H7 (cell line): ENCODE results near the gene PCYT1A. TPM values are rescaled to one million over a fixed set of nuclear protein-coding genes. Genes with fewer than 3 reads are reported as not detected.
"Not testable (repeated sequence)": the region's sequence is repeated elsewhere in the genome, so short reads cannot be mapped to it uniquely, and the experiment has no call there.

Experiments
- DNase-seq: peaks from one replicate; pipeline ENCODE4 v3.0.0; 2012
- H3K27me3 ChIP-seq: 2 replicates; pipeline ENCODE4 v1.6.0; 2011; ENCODE audit warnings: mild to moderate bottlenecking, low read length; ENCODE audit not compliant: control insufficient read depth, insufficient read depth
- H3K36me3 ChIP-seq: replicated peaks from 2 replicates; pipeline ENCODE4 v1.5.1; 2011; ENCODE audit warnings: low read length; ENCODE audit not compliant: control insufficient read depth, insufficient read depth
- H3K4me3 ChIP-seq: 2 replicates; pipeline ENCODE4 v1.5.1; 2011; ENCODE audit warnings: low read depth, mild to moderate bottlenecking, control low read depth, low read length, moderate library complexity; ENCODE audit not compliant: insufficient read depth
- total RNA-seq: library from RNA; depleted of rRNA; stranded (reverse); fragments of >200 nt; shearing (Covaris generic); gene quantifications from 2 replicates; pipeline ENCODE4 v1.2.3, GENCODE V29; 2014

PCYT1A gene
- total RNA-seq, 1 experiment from 2014 or later = 38.0 TPM

GRCh38 chr3:196219194-196219969 is 68.1 kb downstream of the PCYT1A start:
- H3K27me3 ChIP-seq = no peaks in the 10 kb centered on the region
- H3K36me3 ChIP-seq = no peaks in the 10 kb centered on the region
- no peak overlapping the region for H3K4me3 ChIP-seq
- peak; percentile 45 for DNase-seq

GRCh38 chr3:196218155-196218712 is 69.3 kb downstream of the PCYT1A start:
- DNase-seq = no peak
- H3K27me3 ChIP-seq = no peaks in the 10 kb centered on the region
- H3K36me3 ChIP-seq = no peaks in the 10 kb centered on the region
- H3K4me3 ChIP-seq = no peak overlapping the region

- Histone ChIP-seq H3K27me3 (no peaks in the 10 kb centered on the region), H3K36me3 (no peaks in the 10 kb centered on the region), H3K4me3 (no peak overlapping the region)
- no peak for DNase-seq
Observed at GRCh38 chr3:196217307-196218154, 70.0 kb downstream of the PCYT1A start.

GRCh38 chr3:196216681-196217211 is 70.8 kb downstream of the PCYT1A start:
- peak overlapping the region; percentile 33; the same call in 1 of the 2 replicates for H3K4me3 ChIP-seq
- peak; percentile 83 for DNase-seq
- H3K36me3 ChIP-seq = no peaks in the 10 kb centered on the region
- no peaks in the 10 kb centered on the region for H3K27me3 ChIP-seq

GRCh38 chr3:196216089-196216564 is 71.4 kb downstream of the PCYT1A start, which contains the start of gene SLC51A:
Gene SLC51A (plus strand): TSS chr3:196216534. CDS start chr3:196216713, 179 bp downstream.
- H3K4me3 ChIP-seq = peak within 1 kb of the TSS; percentile 33; the same call in 1 of the 2 replicates
- H3K27me3 ChIP-seq = no peaks in the 10 kb centered on the region
- peak; percentile 89 for DNase-seq
- no peaks in the 10 kb centered on the region for H3K36me3 ChIP-seq

- no peak for DNase-seq
- H3K4me3 ChIP-seq = no peak overlapping the region
- no peaks in the 10 kb centered on the region for H3K27me3 ChIP-seq
- H3K36me3 ChIP-seq = no peaks in the 10 kb centered on the region
Observed at GRCh38 chr3:196215493-196216020, 72.0 kb downstream of the PCYT1A start.

GRCh38 chr3:196214783-196215441 is 72.6 kb downstream of the PCYT1A start:
- Histone ChIP-seq H3K27me3 (no peaks in the 10 kb centered on the region), H3K4me3 (no peak overlapping the region), H3K36me3 (no peaks in the 10 kb centered on the region)
- peak; percentile 42 for DNase-seq

- H3K4me3 ChIP-seq = no peak within 1 kb of the TSS
- no peaks in the 10 kb centered on the region for H3K36me3 ChIP-seq
- H3K27me3 ChIP-seq = peaks cover 9% of the 10 kb centered on the region
- peak; percentile 57 for DNase-seq
Observed at GRCh38 chr3:196210673-196211556, 76.6 kb downstream of the PCYT1A start, which contains the start of gene ZDHHC19. Gene ZDHHC19 (minus strand): TSS chr3:196211400. CDS start chr3:196211315, 85 bp downstream.

GRCh38 chr3:196209944-196210672 is 77.4 kb downstream of the PCYT1A start:
- not testable (repeated sequence) for H3K4me3 ChIP-seq, H3K27me3 ChIP-seq, H3K36me3 ChIP-seq
- peak; percentile 38 for DNase-seq

GRCh38 chr3:196208942-196209695 is 78.4 kb downstream of the PCYT1A start:
- no peak overlapping the region for H3K4me3 ChIP-seq
- H3K27me3 ChIP-seq = peaks cover 9% of the 10 kb centered on the region
- H3K36me3 ChIP-seq = no peaks in the 10 kb centered on the region
- DNase-seq = peak; percentile 43

GRCh38 chr3:196207833-196208607 is 79.5 kb downstream of the PCYT1A start:
- H3K4me3 ChIP-seq = peak overlapping the region; percentile 65
- peaks cover 9% of the 10 kb centered on the region for H3K27me3 ChIP-seq
- peak; percentile 99 for DNase-seq
- H3K36me3 ChIP-seq = no peaks in the 10 kb centered on the region
